ENCODE data around the gene BPIFB3. TPM values are rescaled to one million over a fixed set of nuclear protein-coding genes. Genes with fewer than 3 reads are reported as not detected.

BPIFB3 gene
- total RNA-seq: not detected

- H3K36me3 ChIP-seq: no peaks in the 10 kb centered on the region
- H3K4me3 ChIP-seq: no peak within 1 kb of the TSS
- no peaks in the 10 kb centered on the region for H3K4me1 ChIP-seq
- no peak within 1 kb of the TSS for H3K27ac ChIP-seq
- 80% methylated on average over 18 of the region's 25 CpGs for WGBS
- no peak for TF ChIP-seq POLR2AphosphoS5 (IDR thresholded peaks at IDR 0.05)
- no peak for TF ChIP-seq EP300 (IDR thresholded peaks at IDR 0.05)
- TF ChIP-seq POLR2A (IDR thresholded peaks at IDR 0.05): no peak
- TF ChIP-seq, protein P1, sequence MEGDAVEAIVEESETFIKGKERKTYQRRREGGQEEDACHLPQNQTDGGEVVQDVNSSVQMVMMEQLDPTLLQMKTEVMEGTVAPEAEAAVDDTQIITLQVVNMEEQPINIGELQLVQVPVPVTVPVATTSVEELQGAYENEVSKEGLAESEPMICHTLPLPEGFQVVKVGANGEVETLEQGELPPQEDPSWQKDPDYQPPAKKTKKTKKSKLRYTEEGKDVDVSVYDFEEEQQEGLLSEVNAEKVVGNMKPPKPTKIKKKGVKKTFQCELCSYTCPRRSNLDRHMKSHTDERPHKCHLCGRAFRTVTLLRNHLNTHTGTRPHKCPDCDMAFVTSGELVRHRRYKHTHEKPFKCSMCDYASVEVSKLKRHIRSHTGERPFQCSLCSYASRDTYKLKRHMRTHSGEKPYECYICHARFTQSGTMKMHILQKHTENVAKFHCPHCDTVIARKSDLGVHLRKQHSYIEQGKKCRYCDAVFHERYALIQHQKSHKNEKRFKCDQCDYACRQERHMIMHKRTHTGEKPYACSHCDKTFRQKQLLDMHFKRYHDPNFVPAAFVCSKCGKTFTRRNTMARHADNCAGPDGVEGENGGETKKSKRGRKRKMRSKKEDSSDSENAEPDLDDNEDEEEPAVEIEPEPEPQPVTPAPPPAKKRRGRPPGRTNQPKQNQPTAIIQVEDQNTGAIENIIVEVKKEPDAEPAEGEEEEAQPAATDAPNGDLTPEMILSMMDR (IDR thresholded peaks at IDR 0.05): no peak
- DNase-seq (ENCODE audit: low spot score in 2 of 2): no peak
- no peaks in the 10 kb centered on the region for H3K9me3 ChIP-seq
- H3K27me3 ChIP-seq: peaks cover 4% of the 10 kb centered on the region
Observed at GRCh38 chr20:33053291-33054106, at the start of gene BPIFB3. TSS of gene BPIFB3 (plus strand) at chr20:33053903. CDS start at chr20:33055436, 1,533 bp downstream.

DNA sequence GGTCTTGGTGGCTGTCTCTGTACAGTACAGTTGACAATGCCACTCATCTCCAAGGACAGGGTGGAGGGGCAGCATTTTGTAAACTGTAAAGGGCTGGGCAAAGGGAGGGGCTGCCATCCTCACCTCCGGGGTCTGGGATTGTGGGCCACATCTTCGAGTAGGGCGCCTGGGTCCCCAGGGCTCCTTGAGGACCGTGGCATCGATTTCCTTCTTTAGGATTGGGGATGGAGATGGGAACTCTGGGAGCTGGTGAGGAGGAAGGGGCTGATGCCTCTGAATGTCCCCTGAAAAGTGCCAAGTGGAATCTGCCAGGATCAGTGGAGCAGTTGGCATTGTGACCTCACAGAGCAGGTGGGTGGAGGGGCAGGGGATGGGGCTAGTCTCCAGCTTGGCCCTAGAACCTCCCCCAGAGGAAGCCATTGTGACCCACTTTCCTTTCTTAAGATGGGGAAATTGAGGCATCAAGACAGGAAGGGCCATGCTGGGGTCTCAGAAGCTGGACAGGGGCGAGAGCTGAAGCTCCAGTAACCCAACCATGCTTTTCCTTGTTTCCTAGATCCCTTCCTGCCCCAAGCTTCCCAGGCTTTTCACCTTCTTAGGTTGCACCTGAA is 49.5 kb upstream of the BPIFB3 start, which contains the start of gene SUN5:
Gene SUN5, minus strand, starts transcription at position 293 of the 611 bp plus-strand sequence. Its CDS starts 93 bp downstream, at position 200.
- Histone ChIP-seq H3K36me3 (no peaks in the 10 kb centered on the region), H3K4me1 (no peaks in the 10 kb centered on the region), H3K27ac (no peak within 1 kb of the TSS), H3K27me3 (no peaks in the 10 kb centered on the region), H3K4me3 (no peak within 1 kb of the TSS), H3K9me3 (peaks cover 5% of the 10 kb centered on the region)
- WGBS: 79% methylated on average over 6 of the region's 6 CpGs
- DNase-seq (ENCODE audit: low spot score in 2 of 2): no peak
- TF ChIP-seq EP300 (IDR thresholded peaks at IDR 0.05) (no peak), POLR2AphosphoS5 (IDR thresholded peaks at IDR 0.05) (no peak), POLR2A (IDR thresholded peaks at IDR 0.05) (no peak)
- TF ChIP-seq, protein P1 (IDR thresholded peaks at IDR 0.05): no peak

GRCh38 chr20:33005132-33005566 is 48.6 kb upstream of the BPIFB3 start:
- no peaks in the 10 kb centered on the region for H3K4me1 ChIP-seq
- H3K9me3 ChIP-seq: peaks cover 5% of the 10 kb centered on the region
- no peak for DNase-seq (ENCODE audit: low spot score in 2 of 2)
- H3K27me3 ChIP-seq: no peaks in the 10 kb centered on the region
- TF ChIP-seq POLR2A (IDR thresholded peaks at IDR 0.05): no peak
- TF ChIP-seq, protein P1 (IDR thresholded peaks at IDR 0.05): no peak
- no peak for TF ChIP-seq POLR2AphosphoS5 (IDR thresholded peaks at IDR 0.05)
- no peak for TF ChIP-seq EP300 (IDR thresholded peaks at IDR 0.05)
- 62% methylated on average over 4 of the region's 4 CpGs for WGBS
- H3K4me3 ChIP-seq: no peak overlapping the region
- no peak overlapping the region for H3K27ac ChIP-seq
- H3K36me3 ChIP-seq: no peaks in the 10 kb centered on the region

- no peak for TF ChIP-seq POLR2A (IDR thresholded peaks at IDR 0.05)
- TF ChIP-seq POLR2AphosphoS5 (IDR thresholded peaks at IDR 0.05): no peak
- TF ChIP-seq, protein P1 (IDR thresholded peaks at IDR 0.05): no peak
- no peak for TF ChIP-seq EP300 (IDR thresholded peaks at IDR 0.05)
- H3K27me3 ChIP-seq: peaks cover 6% of the 10 kb centered on the region
- 77% methylated on average over 8 of the region's 8 CpGs for WGBS
- H3K36me3 ChIP-seq: no peaks in the 10 kb centered on the region
- H3K4me1 ChIP-seq: no peaks in the 10 kb centered on the region
- no peak for DNase-seq (ENCODE audit: low spot score in 2 of 2)
- no peak overlapping the region for H3K4me3 ChIP-seq
- H3K9me3 ChIP-seq: peaks cover 5% of the 10 kb centered on the region
- H3K27ac ChIP-seq: no peak overlapping the region
Observed at GRCh38 chr20:33005908-33006775, 47.6 kb upstream of the BPIFB3 start.

Measured in suprapubic skin (tissue), 4 donors.